Skeletal muscle tissue (tissue), 4 donors: Measurements from ENCODE around the gene MYO16. TPM values are rescaled to one million over a fixed set of nuclear protein-coding genes. Genes with fewer than 3 reads are reported as not detected.

ENCODE experiments used
- H3K27ac ChIP-seq: one replicate; pipeline ENCODE4 v1.7.0; 2013; ENCODE audit warnings: mild to moderate bottlenecking, low read depth, low read length, inconsistent platforms
- H3K27me3 ChIP-seq, 3 donors: one replicate each; pipeline ENCODE4 v1.7.0; 2013; ENCODE audit warnings: low read length in 3 of 3; ENCODE audit not compliant: control insufficient read depth in 3 of 3, insufficient read depth in 3 of 3
- H3K36me3 ChIP-seq, 3 donors: one replicate each; pipeline ENCODE4 v1.7.0; 2013; ENCODE audit warnings: low read length in 3 of 3; ENCODE audit not compliant: control insufficient read depth in 3 of 3, insufficient read depth in 3 of 3
- H3K4me1 ChIP-seq, 3 donors: one replicate each; pipeline ENCODE4 v1.7.0; 2013; ENCODE audit warnings: low read length in 3 of 3, mild to moderate bottlenecking in 3 of 3; ENCODE audit not compliant: control insufficient read depth in 3 of 3, insufficient read depth in 3 of 3
- H3K4me3 ChIP-seq, 3 donors: one replicate each; pipeline ENCODE4 v1.7.0; 2013; ENCODE audit warnings: low read length in 3 of 3
- H3K9ac ChIP-seq, 3 donors: one replicate each; pipeline ENCODE4 v1.7.0; 2013; ENCODE audit warnings: low read length in 3 of 3, mild to moderate bottlenecking in 3 of 3, moderate library complexity in 2 of 3, low read depth in 1 of 3
- H3K9me3 ChIP-seq, 3 donors: one replicate each; pipeline ENCODE4 v1.7.0; 2013; ENCODE audit warnings: low read length in 3 of 3; ENCODE audit not compliant: control insufficient read depth in 3 of 3
- total RNA-seq: library from RNA; depleted of rRNA; stranded (reverse); fragments of >200 nt; gene quantifications from one replicate; pipeline ENCODE4 v1.2.3, GENCODE V29; 2014
- donor health status: Osteomylitis.

Gene MYO16
- total RNA-seq, 1 donor from 2014 or later, result 43.8 TPM

DNA sequence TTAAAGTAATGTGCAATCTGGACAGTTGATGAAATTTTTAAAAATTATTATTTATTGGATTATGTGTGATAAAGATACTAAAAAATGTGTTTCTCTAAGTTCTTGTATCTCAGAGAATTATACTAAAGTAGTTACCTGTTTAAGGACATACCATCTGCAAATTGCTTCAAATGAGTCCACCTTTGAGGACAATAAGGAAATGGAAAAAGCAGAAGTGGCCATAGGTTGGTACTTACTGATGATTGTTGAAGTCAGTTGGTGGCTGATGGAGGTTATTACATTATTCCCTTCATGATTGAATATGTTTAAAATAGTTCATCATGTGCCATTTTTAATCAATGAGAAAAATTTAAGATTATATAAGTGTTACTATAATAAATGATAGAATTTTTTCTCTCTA is 367.0 kb downstream of the MYO16 start:
- Histone ChIP-seq H3K9me3 (peaks cover 0 to 3% (median 0%) of the 10 kb centered on the region in 3 donors), H3K36me3 (no peaks in the 10 kb centered on the region), H3K27ac (no peak overlapping the region), H3K4me3 (no peak overlapping the region), H3K9ac (no peak overlapping the region), H3K27me3 (peaks cover 0 to 3% (median 0%) of the 10 kb centered on the region in 3 donors), H3K4me1 (no peaks in the 10 kb centered on the region)

DNA sequence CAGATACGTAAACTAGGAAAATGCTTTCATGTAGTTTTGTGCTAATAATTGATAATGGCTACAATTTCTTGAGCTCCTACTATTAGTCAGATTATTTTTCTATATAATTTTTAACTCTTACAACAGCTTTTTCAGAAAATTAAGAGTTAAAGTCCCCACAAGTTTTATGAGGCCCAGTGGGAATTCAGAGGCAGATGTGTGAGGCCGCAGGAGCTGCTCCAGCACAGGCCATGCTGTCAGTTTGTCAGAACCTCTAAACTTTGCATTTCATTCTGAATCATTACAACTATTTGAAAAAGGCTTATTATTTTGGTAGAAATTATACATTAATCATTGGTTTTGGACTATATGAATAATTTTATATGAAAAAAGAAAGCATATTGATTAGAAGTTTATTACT is 370.8 kb downstream of the MYO16 start:
- Histone ChIP-seq H3K4me1 (no peaks in the 10 kb centered on the region), H3K4me3 (no peak overlapping the region), H3K9me3 (peaks cover 0 to 3% (median 0%) of the 10 kb centered on the region in 3 donors), H3K27ac (no peak overlapping the region), H3K36me3 (no peaks in the 10 kb centered on the region), H3K27me3 (no peaks in the 10 kb centered on the region), H3K9ac (no peak overlapping the region)

DNA sequence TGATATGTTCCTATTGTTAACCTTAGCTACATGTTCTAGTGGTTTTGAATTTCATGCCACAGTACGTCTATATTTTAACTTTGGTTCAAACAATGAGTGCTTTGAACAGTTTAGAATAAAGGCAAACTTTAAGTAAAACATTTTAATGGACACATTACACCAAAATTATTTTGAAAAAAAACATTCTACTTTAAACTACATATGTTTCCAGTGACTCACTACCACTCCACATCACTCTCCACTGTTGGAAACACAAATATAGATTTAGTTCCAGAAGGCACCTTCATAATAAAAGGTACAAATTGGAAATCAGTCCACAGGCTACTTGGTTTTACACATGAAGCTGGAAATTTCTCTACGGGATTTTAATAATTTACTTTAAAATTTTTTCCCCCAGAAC is 373.5 kb downstream of the MYO16 start:
- Histone ChIP-seq H3K27me3 (no peaks in the 10 kb centered on the region), H3K4me3 (no peak overlapping the region), H3K9me3 (peaks cover 0 to 3% (median 0%) of the 10 kb centered on the region in 3 donors), H3K27ac (no peak overlapping the region), H3K4me1 (no peaks in the 10 kb centered on the region), H3K9ac (no peak overlapping the region), H3K36me3 (no peaks in the 10 kb centered on the region)

DNA sequence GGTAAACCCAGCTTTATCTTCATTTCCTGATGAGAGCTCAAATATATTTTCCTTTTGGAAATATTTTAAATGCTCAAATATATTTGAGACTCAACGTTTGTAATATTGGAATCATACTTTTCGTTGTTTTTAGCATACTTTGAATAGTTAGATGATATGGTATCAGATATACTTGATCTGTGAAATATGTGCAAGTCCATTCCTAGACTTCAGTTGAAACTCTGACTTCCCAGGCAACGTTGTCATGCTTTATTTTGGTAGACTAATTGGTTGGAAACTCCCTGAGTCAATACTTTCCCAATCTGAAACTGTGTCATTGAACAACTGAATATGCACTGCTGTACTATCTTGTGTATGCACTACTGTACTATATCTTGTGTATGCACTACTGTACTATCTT is 378.5 kb downstream of the MYO16 start:
- Histone ChIP-seq H3K27ac (no peak overlapping the region), H3K9ac (no peak overlapping the region), H3K27me3 (no peaks in the 10 kb centered on the region), H3K36me3 (no peaks in the 10 kb centered on the region), H3K9me3 (no peaks in the 10 kb centered on the region), H3K4me3 (no peak overlapping the region), H3K4me1 (no peaks in the 10 kb centered on the region)

DNA sequence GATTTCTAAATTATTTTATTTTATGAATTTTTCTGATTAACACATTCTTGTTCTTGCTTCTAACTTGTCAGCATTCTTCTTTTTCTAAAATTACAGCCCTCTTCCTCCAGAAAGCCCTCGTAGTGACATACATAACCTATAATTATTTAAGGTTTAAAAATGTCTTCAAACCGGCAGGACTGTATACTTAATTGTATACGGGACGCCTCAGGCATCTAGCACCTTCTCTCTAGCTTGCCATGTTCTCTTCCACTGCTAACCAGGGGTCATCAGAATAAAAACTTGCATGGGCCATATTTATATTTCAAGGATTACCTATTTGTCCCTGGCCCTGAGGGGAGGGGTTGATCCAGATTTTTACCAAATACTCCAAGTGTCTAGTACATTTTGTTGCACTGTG is 380.3 kb downstream of the MYO16 start:
- Histone ChIP-seq H3K9me3 (no peaks in the 10 kb centered on the region), H3K36me3 (no peaks in the 10 kb centered on the region), H3K9ac (no peak overlapping the region), H3K27ac (no peak overlapping the region), H3K27me3 (no peaks in the 10 kb centered on the region), H3K4me3 (no peak overlapping the region), H3K4me1 (no peaks in the 10 kb centered on the region)

DNA sequence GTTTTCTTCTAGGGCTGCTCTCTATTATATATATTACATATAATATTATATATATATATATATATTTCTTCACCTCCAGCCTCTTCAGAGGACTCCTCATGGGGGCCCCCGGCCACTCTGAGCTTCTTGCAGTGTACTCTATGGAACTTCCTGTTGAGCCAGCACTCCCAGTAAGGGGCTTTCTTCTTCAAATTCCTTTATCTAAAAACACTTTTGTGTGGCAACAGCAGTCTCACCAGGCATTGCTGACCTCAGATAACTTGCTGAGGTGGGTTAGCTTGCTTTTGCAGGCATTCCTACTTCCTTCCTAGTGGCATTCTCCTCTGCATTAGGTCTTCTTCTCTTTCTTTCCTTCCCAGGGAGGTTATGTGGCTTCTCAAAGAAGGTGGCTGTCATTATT is 381.5 kb downstream of the MYO16 start:
- H3K27me3 ChIP-seq, result no peaks in the 10 kb centered on the region
- H3K4me3 ChIP-seq, result no peak overlapping the region
- H3K9ac ChIP-seq, result no peak overlapping the region
- H3K36me3 ChIP-seq, result no peaks in the 10 kb centered on the region
- no peaks in the 10 kb centered on the region for H3K4me1 ChIP-seq
- H3K27ac ChIP-seq, result no peak overlapping the region
- H3K9me3 ChIP-seq, result no peaks in the 10 kb centered on the region

DNA sequence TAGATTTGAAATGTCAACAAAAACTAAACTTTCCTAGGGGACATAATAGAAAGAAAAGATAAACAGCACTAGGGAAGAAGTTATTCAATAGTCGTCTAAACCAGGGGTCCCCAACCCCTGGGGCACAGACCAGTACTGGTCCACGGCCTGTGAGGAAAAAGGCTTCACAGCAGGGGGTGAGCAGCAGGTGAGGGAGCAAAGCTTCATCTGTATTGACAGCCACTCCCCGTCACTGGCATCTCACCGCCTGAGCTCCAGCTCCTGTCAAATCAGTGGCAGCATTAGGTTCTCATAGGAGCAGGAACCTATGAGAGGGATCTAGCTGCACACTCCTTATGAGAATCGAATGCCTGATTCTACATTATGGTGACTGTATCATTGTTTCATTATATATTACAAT is 382.7 kb downstream of the MYO16 start:
- Histone ChIP-seq H3K36me3 (no peaks in the 10 kb centered on the region), H3K27me3 (no peaks in the 10 kb centered on the region), H3K27ac (no peak overlapping the region), H3K9me3 (no peaks in the 10 kb centered on the region), H3K4me1 (no peaks in the 10 kb centered on the region), H3K4me3 (no peak overlapping the region), H3K9ac (no peak overlapping the region)

DNA sequence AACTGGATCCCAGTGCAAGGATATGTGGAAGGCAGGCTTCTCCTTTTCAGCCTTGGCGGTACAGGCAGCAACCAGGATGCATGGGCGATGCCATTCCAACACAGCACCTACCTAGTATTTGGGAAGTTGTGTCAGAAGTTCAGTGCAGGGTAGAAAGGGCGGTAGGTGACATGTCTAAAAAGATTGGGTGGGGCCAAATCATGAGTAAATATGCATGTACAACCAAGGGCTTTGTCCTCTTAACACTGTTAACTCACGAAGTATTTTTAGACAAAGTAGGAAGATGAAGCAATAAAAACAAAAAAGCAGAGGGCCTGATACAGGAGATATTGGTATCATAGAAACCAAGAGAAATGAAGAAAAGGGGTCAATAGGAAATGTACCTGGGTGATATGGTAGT is 392.1 kb downstream of the MYO16 start:
- Histone ChIP-seq H3K9me3 (no peaks in the 10 kb centered on the region), H3K4me1 (no peaks in the 10 kb centered on the region), H3K9ac (no peak overlapping the region), H3K27ac (no peak overlapping the region), H3K36me3 (no peaks in the 10 kb centered on the region), H3K27me3 (no peaks in the 10 kb centered on the region), H3K4me3 (no peak overlapping the region)

DNA sequence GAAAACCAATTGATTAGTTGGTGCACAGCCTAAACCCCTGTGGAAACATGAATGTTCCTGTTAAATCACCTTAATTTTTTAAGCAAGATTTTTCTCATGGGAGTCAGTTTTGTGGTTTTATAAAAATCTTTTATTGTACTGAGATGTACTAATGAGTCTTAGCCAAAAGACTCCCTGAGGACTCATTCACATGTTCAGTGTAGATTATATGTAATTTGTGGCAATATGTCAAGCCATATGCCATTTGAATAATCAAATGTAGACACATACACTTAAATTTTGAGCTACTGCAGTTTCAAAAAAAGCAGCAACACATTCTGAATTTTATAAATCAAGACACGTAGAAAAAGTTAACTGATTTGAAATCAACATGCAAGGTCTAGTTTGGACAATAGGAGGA is 395.2 kb downstream of the MYO16 start:
- H3K27me3 ChIP-seq, result no peaks in the 10 kb centered on the region
- H3K4me3 ChIP-seq, result no peak overlapping the region
- H3K36me3 ChIP-seq, result no peaks in the 10 kb centered on the region
- H3K27ac ChIP-seq, result no peak overlapping the region
- no peak overlapping the region for H3K9ac ChIP-seq
- H3K4me1 ChIP-seq, result no peaks in the 10 kb centered on the region
- no peaks in the 10 kb centered on the region for H3K9me3 ChIP-seq

DNA sequence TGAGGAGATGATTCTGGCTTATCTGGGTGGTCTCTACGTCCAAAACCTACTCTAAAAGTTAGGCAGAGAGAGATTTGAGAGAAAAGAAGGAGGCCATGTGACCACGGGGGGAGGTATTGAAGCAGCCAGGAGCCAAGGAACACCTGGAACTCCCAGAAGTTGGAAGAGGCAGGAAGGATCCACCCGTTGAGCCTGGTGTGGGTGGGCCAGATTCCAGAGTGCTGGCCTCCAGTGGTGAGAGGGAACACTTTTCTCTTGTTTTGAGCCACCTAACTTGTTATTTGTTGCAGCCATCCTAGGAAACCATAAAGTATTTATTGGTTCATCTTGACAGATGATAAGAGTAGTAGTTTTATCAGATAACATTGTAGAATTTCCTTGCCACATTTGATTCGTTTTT is 396.9 kb downstream of the MYO16 start:
- Histone ChIP-seq H3K4me1 (no peaks in the 10 kb centered on the region), H3K9ac (no peak overlapping the region), H3K27me3 (no peaks in the 10 kb centered on the region), H3K9me3 (no peaks in the 10 kb centered on the region), H3K4me3 (no peak overlapping the region), H3K27ac (no peak overlapping the region), H3K36me3 (no peaks in the 10 kb centered on the region)

DNA sequence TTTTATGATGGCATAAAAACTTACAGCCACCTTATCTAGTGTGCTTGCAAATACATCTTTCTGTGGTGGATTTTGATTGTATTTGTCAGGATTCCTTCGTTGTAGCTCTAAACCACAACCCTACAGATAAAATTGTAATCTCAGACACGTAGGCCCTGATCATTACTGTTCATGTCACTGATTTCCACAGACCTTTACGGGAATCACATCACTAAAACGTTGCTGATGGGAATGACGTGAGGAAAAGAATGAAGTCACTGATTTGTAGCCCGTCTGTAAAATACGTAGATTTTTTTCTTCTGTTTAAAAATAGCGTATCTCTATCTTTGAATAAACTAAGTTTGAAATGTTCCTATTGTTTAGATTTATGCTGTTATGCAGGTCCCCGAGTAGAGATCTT is 399.2 kb downstream of the MYO16 start:
- no peaks in the 10 kb centered on the region for H3K36me3 ChIP-seq
- no peaks in the 10 kb centered on the region for H3K9me3 ChIP-seq
- no peak overlapping the region for H3K27ac ChIP-seq
- H3K4me1 ChIP-seq, result no peaks in the 10 kb centered on the region
- no peak overlapping the region for H3K9ac ChIP-seq
- H3K27me3 ChIP-seq, result no peaks in the 10 kb centered on the region
- no peak overlapping the region for H3K4me3 ChIP-seq
